Panc1 (cell line): ENCODE results near the gene TMEM130. TPM values are rescaled to one million over a fixed set of nuclear protein-coding genes. Genes with fewer than 3 reads are reported as not detected.

Experiments
- ATAC-seq: fragments of 200-7000 bp; cut with Tn5 transposase; 2 replicates; pipeline ENCODE4 v1.9.1; 2020; ENCODE audit warnings: mild to moderate bottlenecking, moderate library complexity
- BruUV-seq: library from RNA; stranded (reverse); fragments of 400-500 nt; replicated peaks from 2 replicates; lab custom pipeline; 2021; lab: Mats Ljungman, UMichigan
- CTCF ChIA-PET: fragments of 300-600 bp; sonication (Branson Sonifier 250); formaldehyde crosslinking; loops from one replicate; lab custom pipeline; 2022; ENCODE audit warnings: antibody characterized with exemption; lab: Charles Lee
- POLR2A ChIA-PET: fragments of 300-600 bp; sonication (Branson Sonifier 250); formaldehyde crosslinking; loops from one replicate; lab custom pipeline; 2022; ENCODE audit warnings: antibody characterized with exemption; lab: Charles Lee
- DNase-seq: peaks from one replicate; pipeline ENCODE4 v3.0.0-alpha.2; 2010; ENCODE audit warnings: low read depth, low spot score
- H3K27ac ChIP-seq: 2 replicates; pipeline ENCODE4 v1.5.1; 2011; ENCODE audit warnings: mild to moderate bottlenecking, low read length, inconsistent platforms
- H3K27me3 ChIP-seq: fragments of 200-500 bp; sonication (Bioruptor generic); 2 replicates; pipeline ENCODE4 v1.6.0; 2014; ENCODE audit warnings: low read length, inconsistent platforms; ENCODE audit not compliant: control insufficient read depth, insufficient read depth
- H3K36me3 ChIP-seq: fragments of 200-500 bp; sonication (Bioruptor generic); 2 replicates; pipeline ENCODE4 v1.5.1; 2014; ENCODE audit warnings: inconsistent platforms, mild to moderate bottlenecking, low read length, moderate library complexity; ENCODE audit not compliant: control insufficient read depth, insufficient read depth
- H3K4me1 ChIP-seq: 2 replicates; pipeline ENCODE4 v1.5.1; 2011; ENCODE audit warnings: inconsistent platforms, mild to moderate bottlenecking, low read length, moderate library complexity; ENCODE audit not compliant: control insufficient read depth, insufficient read depth
- H3K4me3 ChIP-seq, 2 experiments: 2 replicates each; pipeline ENCODE4 v1.5.1; 2011 to 2012; ENCODE audit warnings: low read depth in 2 of 2, low read length in 2 of 2, mild to moderate bottlenecking in 2 of 2, inconsistent platforms in 1 of 2, moderate library complexity in 1 of 2
- H3K9me3 ChIP-seq: fragments of 200-500 bp; sonication (Bioruptor generic); 2 replicates; pipeline ENCODE4 v1.5.1; 2014; ENCODE audit warnings: low read depth, mild to moderate bottlenecking, inconsistent platforms, low read length, moderate library complexity; ENCODE audit not compliant: control insufficient read depth, insufficient read depth
- POLR2AphosphoS5 ChIP-seq: IDR thresholded peaks from 2 replicates; pipeline ENCODE4 v1.6.1; 2012; ENCODE audit warnings: mild to moderate bottlenecking, low read depth, low read length, moderate library complexity
- REST ChIP-seq, 2 experiments: IDR thresholded peaks; 2 replicates each; pipeline ENCODE4 v1.6.1; 2011 to 2012; ENCODE audit warnings: low read depth in 2 of 2, control low read depth in 1 of 2, low read length in 1 of 2, mild to moderate bottlenecking in 1 of 2, moderate library complexity in 1 of 2; ENCODE audit not compliant: insufficient read depth in 1 of 2
- SIN3A ChIP-seq: IDR thresholded peaks from 2 replicates; pipeline ENCODE4 v1.6.1; 2012; ENCODE audit warnings: low read depth, mild to moderate bottlenecking, low read length, moderate library complexity, borderline replicate concordance; ENCODE audit not compliant: insufficient read depth
- TCF7L2 ChIP-seq: IDR thresholded peaks from 2 replicates; pipeline ENCODE4 v1.6.1; 2011; ENCODE audit warnings: mild to moderate bottlenecking, low read depth, low read length, inconsistent platforms
- in situ Hi-C: cut with HindIII; loops from 2 replicates; pipeline ENCODE4 v1.10.0; 2016; ENCODE audit warnings: low sequenced_read_pairs, low pct_unique_long_range_greater_than_20kb
- intact Hi-C: fragments of 100-400 bp; cut with micrococcal nuclease; formaldehyde crosslinking; loops from one replicate; pipeline ENCODE4 v1.10.0; 2022; ENCODE audit not compliant: unreplicated experiment
- total RNA-seq: library from RNA; stranded (reverse); gene quantifications from one replicate; pipeline ENCODE4 v1.2.1, GENCODE V29; 2021; ENCODE audit not compliant: unreplicated experiment
- TF ChIP-seq, protein P1 (sequence below): fragments of 450-650 bp; IDR thresholded peaks from 2 replicates; pipeline ENCODE4 v1.5.1; 2017; ENCODE audit warnings: mild to moderate bottlenecking

Gene TMEM130
- total RNA-seq, 1 experiment from 2014 or later, result 0.41 TPM

DNA sequence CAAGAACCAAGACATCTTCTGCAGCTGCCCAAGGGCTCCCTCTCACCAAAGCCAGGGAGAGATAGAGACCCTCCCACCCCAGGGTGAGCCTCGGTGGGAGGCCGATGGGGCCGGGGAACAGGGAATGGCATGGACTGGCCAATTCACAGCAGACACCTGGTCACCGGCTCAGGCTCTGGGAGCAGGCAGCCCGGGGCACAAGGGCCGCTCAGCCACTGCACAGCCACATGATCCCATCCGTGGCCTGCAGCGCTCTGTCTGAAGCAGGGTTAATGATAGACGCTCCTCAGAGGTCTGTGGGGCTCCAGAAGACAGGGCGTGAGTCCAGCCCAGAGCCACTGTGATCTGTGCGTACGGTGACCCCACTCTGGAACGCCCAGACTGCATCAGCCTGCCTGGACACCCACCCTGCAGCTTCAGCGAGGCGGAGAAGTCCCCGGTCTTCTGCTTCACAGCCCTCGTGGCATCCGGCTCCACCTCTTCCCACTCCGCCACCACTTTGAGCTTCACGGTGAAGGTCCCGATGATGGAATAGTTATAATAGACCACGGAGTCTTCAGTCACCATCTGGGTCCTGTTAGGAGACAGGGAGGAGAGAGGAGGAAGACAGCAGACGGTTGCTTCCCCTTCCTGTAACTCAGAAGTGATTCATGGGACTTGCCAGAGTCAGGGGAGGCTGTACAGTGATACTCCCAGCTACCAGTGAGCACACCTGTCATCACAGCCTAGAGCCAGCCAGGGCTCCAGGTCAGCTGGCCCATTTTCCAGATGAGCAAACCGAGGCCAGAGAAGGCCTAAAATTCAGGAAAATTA, 14.0 kb downstream of the TMEM130 start:
- TF ChIP-seq SIN3A (no peak), TCF7L2 (no peak), REST (IDR thresholded peaks at IDR 0.05; ENCODE audit: insufficient read depth in 1 of 2, low read depth in 2 of 2, low read length in 1 of 2) (no peak), POLR2AphosphoS5 (no peak)
- TF ChIP-seq, protein P1, sequence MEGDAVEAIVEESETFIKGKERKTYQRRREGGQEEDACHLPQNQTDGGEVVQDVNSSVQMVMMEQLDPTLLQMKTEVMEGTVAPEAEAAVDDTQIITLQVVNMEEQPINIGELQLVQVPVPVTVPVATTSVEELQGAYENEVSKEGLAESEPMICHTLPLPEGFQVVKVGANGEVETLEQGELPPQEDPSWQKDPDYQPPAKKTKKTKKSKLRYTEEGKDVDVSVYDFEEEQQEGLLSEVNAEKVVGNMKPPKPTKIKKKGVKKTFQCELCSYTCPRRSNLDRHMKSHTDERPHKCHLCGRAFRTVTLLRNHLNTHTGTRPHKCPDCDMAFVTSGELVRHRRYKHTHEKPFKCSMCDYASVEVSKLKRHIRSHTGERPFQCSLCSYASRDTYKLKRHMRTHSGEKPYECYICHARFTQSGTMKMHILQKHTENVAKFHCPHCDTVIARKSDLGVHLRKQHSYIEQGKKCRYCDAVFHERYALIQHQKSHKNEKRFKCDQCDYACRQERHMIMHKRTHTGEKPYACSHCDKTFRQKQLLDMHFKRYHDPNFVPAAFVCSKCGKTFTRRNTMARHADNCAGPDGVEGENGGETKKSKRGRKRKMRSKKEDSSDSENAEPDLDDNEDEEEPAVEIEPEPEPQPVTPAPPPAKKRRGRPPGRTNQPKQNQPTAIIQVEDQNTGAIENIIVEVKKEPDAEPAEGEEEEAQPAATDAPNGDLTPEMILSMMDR, result no peak
- intact Hi-C loops, result no loop called here
- ChIA-PET POLR2A (no interaction called here), CTCF (no interaction called here)
- DNase-seq (no peak), ATAC-seq (peak; percentile 46; the same call in 1 of the 2 replicates)
- Histone ChIP-seq H3K9me3 (no peaks in the 10 kb centered on the region), H3K4me1 (no peaks in the 10 kb centered on the region), H3K4me3 (no peak overlapping the region), H3K27ac (no peak overlapping the region), H3K27me3 (no peaks in the 10 kb centered on the region), H3K36me3 (no peaks in the 10 kb centered on the region)
- no TSS peak for BruUV-seq
- in situ Hi-C loops, result no loop called here

DNA sequence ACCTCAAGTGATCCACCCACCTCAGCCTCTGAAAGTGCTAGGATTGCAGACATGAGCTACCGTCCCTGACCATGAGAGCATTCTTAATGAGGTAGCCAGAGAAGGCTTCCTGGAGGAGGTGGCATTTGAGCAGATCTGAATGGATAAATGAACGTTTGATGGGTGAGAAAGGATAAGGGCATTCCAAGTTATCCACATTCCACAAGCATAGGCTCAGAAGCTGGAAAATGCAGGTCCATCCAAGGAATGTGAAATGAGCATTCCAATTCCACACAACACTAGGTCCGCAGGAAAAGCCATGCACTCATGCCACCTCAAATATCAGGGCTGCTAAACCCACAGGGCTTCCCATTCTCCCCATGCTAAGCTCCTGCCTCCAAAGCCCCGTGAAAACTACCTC, 17.0 kb downstream of the TMEM130 start:
- no peaks in the 10 kb centered on the region for H3K36me3 ChIP-seq
- TF ChIP-seq, protein P1, result no peak
- TF ChIP-seq SIN3A (no peak), REST (IDR thresholded peaks at IDR 0.05; ENCODE audit: insufficient read depth in 1 of 2, low read depth in 2 of 2, low read length in 1 of 2) (no peak), POLR2AphosphoS5 (no peak), TCF7L2 (no peak)
- no peak overlapping the region for H3K4me3 ChIP-seq
- ChIA-PET POLR2A (no interaction called here), CTCF (no interaction called here)
- no peak overlapping the region for H3K27ac ChIP-seq
- H3K4me1 ChIP-seq, result no peaks in the 10 kb centered on the region
- H3K27me3 ChIP-seq, result no peaks in the 10 kb centered on the region
- DNase-seq, result no peak
- no peak for ATAC-seq
- in situ Hi-C loops (no loop called here), intact Hi-C loops (no loop called here)
- no TSS peak for BruUV-seq
- H3K9me3 ChIP-seq, result no peaks in the 10 kb centered on the region
